Adrenal gland (tissue), 5 donors: ENCODE results near the gene MKI67.

Source experiments
- CTCF ChIP-seq, 6 experiments: fragments of 450-650 bp in 4 of 6; fragments of 200-600 bp in 2 of 6; sonication (generic) in 1 of 6; IDR thresholded peaks; 1 replicate in 5 of 6; 2 replicates in 1 of 6; pipeline versions ENCODE4 v1.5.1 to v1.8.0; 2016 to 2021; ENCODE audit warnings: antibody characterized with exemption in 6 of 6, mild to moderate bottlenecking in 2 of 6, moderate library complexity in 1 of 6
- POLR2A ChIP-seq, 2 donors: fragments of 450-650 bp; IDR thresholded peaks; one replicate each; pipeline ENCODE4 v1.6.1; 2017; ENCODE audit warnings: antibody characterized with exemption in 2 of 2, mild to moderate bottlenecking in 2 of 2, moderate library complexity in 1 of 2
- donor health status: DM: no; HTN: no; CAD: no.

- no peak for TF ChIP-seq CTCF (IDR thresholded peaks at IDR 0.05)
- TF ChIP-seq POLR2A (IDR thresholded peaks at IDR 0.05), result no peak
Observed at GRCh38 chr10:128087146-128087883, 38.9 kb downstream of the MKI67 start.
